GM19372 (cell line): ENCODE results near the gene PLTP.
"Not testable (repeated sequence)": the region's sequence is repeated elsewhere in the genome, so short reads cannot be mapped to it uniquely, and the experiment has no call there.

Experiments
- ATAC-seq: cut with Tn5 transposase; IDR thresholded peaks from one replicate; pipeline ENCODE4 v1.9.1; 2021; ENCODE audit warnings: mild to moderate bottlenecking, low read depth, moderate library complexity; ENCODE audit not compliant: unreplicated experiment

Gene PLTP

GRCh38 chr20:45901332-45901731 lies 10.6 kb downstream of the PLTP start:
- not testable (repeated sequence) for ATAC-seq

GRCh38 chr20:45899046-45899835 lies 12.7 kb downstream of the PLTP start:
- no peak for ATAC-seq

GRCh38 chr20:45898285-45898684 lies 13.7 kb downstream of the PLTP start:
- no peak for ATAC-seq

- no peak for ATAC-seq
Measured at GRCh38 chr20:45897692-45898091, 14.3 kb downstream of the PLTP start.

GRCh38 chr20:45897289-45897688 lies 14.7 kb downstream of the PLTP start:
- no peak for ATAC-seq

GRCh38 chr20:45896641-45897161 lies 15.3 kb downstream of the PLTP start:
- no peak for ATAC-seq

GRCh38 chr20:45894797-45895196 lies 17.2 kb downstream of the PLTP start:
- no peak for ATAC-seq

- no peak for ATAC-seq
Measured at GRCh38 chr20:45893831-45894230, 18.1 kb downstream of the PLTP start.

GRCh38 chr20:45892828-45893500 lies 19.0 kb downstream of the PLTP start:
- no peak for ATAC-seq

- no peak for ATAC-seq
Measured at GRCh38 chr20:45892049-45892825, 19.7 kb downstream of the PLTP start.

GRCh38 chr20:45890985-45891983 lies 20.7 kb downstream of the PLTP start, which contains the start of the genes CTSA and NEURL2:
Gene CTSA, plus strand, starts transcription at chr20:45891335. Its CDS starts 234 bp downstream, at chr20:45891569.
Gene NEURL2, minus strand, starts transcription at chr20:45891208. Its CDS starts 217 bp downstream, at chr20:45890991.
- ATAC-seq = peak; percentile 87

- ATAC-seq = no peak
Measured at GRCh38 chr20:45890077-45890984, 21.6 kb downstream of the PLTP start.

GRCh38 chr20:45888681-45889080 lies 23.3 kb downstream of the PLTP start:
- ATAC-seq = no peak

GRCh38 chr20:45887346-45887715 lies 24.6 kb downstream of the PLTP start, which contains the start of gene SPATA25:
Gene SPATA25, minus strand, starts transcription at chr20:45887622. Its CDS starts 32 bp downstream, at chr20:45887590.
- no peak for ATAC-seq

- no peak for ATAC-seq
Measured at GRCh38 chr20:45886590-45887345, 25.2 kb downstream of the PLTP start.

GRCh38 chr20:45883100-45883469 lies 28.9 kb downstream of the PLTP start:
- ATAC-seq = no peak

GRCh38 chr20:45882469-45883099 lies 29.4 kb downstream of the PLTP start:
- ATAC-seq = no peak
